IMR-90 (cell line): ENCODE measurements around the gene MTUS2.

Experiments
- BHLHE40 ChIP-seq: fragments of 150-350 bp; IDR thresholded peaks from 2 replicates; pipeline ENCODE4 v1.6.1; 2016; ENCODE audit warnings: mild to moderate bottlenecking, low read depth, low read length
- MAFK ChIP-seq: IDR thresholded peaks from 2 replicates; pipeline ENCODE4 v1.6.1; 2012; ENCODE audit warnings: low read depth, low read length, improper control_type of control experiment
- MAZ ChIP-seq: IDR thresholded peaks from 2 replicates; pipeline ENCODE4 v1.6.1; 2012; ENCODE audit warnings: low read depth, mild to moderate bottlenecking, low read length, improper control_type of control experiment, moderate library complexity, borderline replicate concordance
- MXI1 ChIP-seq: IDR thresholded peaks from 2 replicates; pipeline ENCODE4 v1.6.1; 2012; ENCODE audit warnings: low read depth, mild to moderate bottlenecking, low read length, moderate library complexity, borderline replicate concordance
- POLR2A ChIP-seq: IDR thresholded peaks from 2 replicates; pipeline ENCODE4 v1.6.1; 2012; ENCODE audit warnings: mild to moderate bottlenecking, low read depth, low read length
- RAD21 ChIP-seq: IDR thresholded peaks from 2 replicates; pipeline ENCODE4 v1.6.1; 2012; ENCODE audit warnings: low read length, improper control_type of control experiment
- TF ChIP-seq, protein P1 (sequence below): conservative IDR thresholded peaks from 2 replicates; pipeline ENCODE4 v1.5.1; 2012; ENCODE audit warnings: mild to moderate bottlenecking, low read depth, low read length, improper control_type of control experiment
- TF ChIP-seq, protein P2 (sequence below): fragments of 150-350 bp; IDR thresholded peaks from 2 replicates; pipeline ENCODE4 v1.6.1; 2016; ENCODE audit warnings: low read depth, mild to moderate bottlenecking, low read length, moderate library complexity, borderline replicate concordance
- TF ChIP-seq, protein P3 (sequence below): fragments of 150-350 bp; IDR thresholded peaks from 2 replicates; pipeline ENCODE4 v1.6.1; 2017; ENCODE audit warnings: mild to moderate bottlenecking, antibody characterized with exemption, low read length, low read depth

DNA sequence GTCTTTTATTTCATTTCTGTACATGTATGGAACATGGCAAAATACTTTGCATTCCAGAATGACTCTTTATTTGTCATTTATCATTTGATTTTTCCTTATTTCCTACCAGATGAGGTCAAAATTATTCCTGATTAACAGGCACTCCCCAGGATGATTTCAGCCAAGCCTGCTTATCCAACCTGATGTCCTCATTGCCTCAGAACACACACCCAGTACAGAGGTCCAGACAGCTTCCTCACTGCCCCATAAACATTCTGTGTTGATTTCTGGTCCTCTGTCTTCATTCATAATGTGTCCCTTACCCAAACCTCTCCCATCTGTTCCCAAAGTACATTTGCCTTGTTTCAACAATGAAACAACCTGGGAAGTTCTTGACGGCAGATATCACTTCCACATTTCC lies 367.4 kb downstream of the MTUS2 start:
- TF ChIP-seq, protein P1, sequence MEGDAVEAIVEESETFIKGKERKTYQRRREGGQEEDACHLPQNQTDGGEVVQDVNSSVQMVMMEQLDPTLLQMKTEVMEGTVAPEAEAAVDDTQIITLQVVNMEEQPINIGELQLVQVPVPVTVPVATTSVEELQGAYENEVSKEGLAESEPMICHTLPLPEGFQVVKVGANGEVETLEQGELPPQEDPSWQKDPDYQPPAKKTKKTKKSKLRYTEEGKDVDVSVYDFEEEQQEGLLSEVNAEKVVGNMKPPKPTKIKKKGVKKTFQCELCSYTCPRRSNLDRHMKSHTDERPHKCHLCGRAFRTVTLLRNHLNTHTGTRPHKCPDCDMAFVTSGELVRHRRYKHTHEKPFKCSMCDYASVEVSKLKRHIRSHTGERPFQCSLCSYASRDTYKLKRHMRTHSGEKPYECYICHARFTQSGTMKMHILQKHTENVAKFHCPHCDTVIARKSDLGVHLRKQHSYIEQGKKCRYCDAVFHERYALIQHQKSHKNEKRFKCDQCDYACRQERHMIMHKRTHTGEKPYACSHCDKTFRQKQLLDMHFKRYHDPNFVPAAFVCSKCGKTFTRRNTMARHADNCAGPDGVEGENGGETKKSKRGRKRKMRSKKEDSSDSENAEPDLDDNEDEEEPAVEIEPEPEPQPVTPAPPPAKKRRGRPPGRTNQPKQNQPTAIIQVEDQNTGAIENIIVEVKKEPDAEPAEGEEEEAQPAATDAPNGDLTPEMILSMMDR, result no peak
- TF ChIP-seq BHLHE40 (no peak), POLR2A (no peak), MAFK (no peak), MAZ (no peak), MXI1 (no peak), RAD21 (no peak)
- TF ChIP-seq, protein P2, sequence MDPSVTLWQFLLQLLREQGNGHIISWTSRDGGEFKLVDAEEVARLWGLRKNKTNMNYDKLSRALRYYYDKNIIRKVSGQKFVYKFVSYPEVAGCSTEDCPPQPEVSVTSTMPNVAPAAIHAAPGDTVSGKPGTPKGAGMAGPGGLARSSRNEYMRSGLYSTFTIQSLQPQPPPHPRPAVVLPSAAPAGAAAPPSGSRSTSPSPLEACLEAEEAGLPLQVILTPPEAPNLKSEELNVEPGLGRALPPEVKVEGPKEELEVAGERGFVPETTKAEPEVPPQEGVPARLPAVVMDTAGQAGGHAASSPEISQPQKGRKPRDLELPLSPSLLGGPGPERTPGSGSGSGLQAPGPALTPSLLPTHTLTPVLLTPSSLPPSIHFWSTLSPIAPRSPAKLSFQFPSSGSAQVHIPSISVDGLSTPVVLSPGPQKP, result no peak
- TF ChIP-seq, protein P3, sequence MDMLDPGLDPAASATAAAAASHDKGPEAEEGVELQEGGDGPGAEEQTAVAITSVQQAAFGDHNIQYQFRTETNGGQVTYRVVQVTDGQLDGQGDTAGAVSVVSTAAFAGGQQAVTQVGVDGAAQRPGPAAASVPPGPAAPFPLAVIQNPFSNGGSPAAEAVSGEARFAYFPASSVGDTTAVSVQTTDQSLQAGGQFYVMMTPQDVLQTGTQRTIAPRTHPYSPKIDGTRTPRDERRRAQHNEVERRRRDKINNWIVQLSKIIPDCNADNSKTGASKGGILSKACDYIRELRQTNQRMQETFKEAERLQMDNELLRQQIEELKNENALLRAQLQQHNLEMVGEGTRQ, result no peak
